ENCODE measurements around the gene FAM234A.

FAM234A gene

GRCh38 chr16:281660-282255 is 47.1 kb downstream of the FAM234A start:
- DNase-seq (ENCODE audit: low read depth, low spot score) = no peak

DNA sequence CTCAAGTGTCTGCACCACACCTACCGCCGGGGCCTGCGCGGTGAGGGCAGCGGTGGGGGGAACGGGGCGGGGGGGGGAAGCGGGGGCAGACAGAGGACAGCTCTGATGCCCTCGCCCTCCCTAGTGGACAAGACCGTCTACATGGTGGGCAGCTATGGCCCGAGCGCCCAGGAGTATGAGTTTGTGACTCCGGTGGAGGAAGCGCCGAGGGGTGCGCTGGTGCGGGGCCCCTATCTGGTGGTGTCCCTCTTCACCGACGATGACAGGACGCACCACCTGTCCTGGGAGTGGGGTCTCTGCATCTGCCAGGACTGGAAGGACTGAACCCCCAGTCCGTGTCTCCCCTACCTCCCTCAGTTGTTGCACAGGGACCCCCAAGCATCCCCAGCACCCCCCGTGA is 47.9 kb downstream of the FAM234A start:
- no peak for DNase-seq (ENCODE audit: low read depth, low spot score)

GRCh38 chr16:283033-283805 is 48.6 kb downstream of the FAM234A start, which contains the start of gene PDIA2:
Gene PDIA2 (plus strand): TSS chr16:283164. CDS start chr16:283170, 6 bp downstream.
- DNase-seq (ENCODE audit: low read depth, low spot score) = no peak

- no peak for DNase-seq (ENCODE audit: low read depth, low spot score)
Observed at GRCh38 chr16:284204-285120, 49.8 kb downstream of the FAM234A start.

DNA sequence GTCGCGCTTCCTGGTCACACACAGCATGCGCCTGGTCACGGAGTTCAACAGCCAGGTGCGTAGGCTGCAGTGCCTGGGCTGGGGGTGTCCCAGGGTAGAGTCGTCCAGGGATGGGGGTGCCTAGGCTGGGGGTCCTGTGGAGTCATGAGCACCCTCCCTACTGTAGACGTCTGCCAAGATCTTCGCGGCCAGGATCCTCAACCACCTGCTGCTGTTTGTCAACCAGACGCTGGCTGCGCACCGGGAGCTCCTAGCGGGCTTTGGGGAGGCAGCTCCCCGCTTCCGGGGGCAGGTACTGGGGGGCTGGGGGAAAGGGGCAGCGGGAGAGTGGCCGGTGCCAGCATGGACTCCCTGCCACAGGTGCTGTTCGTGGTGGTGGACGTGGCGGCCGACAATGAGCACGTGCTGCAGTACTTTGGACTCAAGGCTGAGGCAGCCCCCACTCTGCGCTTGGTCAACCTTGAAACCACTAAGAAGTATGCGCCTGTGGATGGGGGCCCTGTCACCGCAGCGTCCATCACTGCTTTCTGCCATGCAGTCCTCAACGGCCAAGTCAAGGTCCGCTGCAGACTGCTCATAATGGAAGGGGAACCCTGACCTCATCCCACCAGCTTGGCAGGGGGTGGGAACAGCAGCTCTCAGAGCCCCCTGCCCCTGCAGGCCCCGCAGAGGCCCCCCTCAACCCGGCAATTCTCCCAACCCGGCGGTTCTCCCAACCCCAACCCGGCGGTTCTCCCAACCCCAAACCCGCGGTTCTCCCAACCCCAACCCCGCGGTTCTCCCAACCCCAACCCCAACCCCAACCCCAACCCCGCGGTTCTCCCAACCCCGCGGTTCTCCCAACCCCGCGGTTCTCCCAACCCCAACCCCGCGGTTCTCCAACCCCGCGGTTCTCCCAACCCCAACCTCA is 50.8 kb downstream of the FAM234A start:
- no peak for DNase-seq (ENCODE audit: low read depth, low spot score)

DNA sequence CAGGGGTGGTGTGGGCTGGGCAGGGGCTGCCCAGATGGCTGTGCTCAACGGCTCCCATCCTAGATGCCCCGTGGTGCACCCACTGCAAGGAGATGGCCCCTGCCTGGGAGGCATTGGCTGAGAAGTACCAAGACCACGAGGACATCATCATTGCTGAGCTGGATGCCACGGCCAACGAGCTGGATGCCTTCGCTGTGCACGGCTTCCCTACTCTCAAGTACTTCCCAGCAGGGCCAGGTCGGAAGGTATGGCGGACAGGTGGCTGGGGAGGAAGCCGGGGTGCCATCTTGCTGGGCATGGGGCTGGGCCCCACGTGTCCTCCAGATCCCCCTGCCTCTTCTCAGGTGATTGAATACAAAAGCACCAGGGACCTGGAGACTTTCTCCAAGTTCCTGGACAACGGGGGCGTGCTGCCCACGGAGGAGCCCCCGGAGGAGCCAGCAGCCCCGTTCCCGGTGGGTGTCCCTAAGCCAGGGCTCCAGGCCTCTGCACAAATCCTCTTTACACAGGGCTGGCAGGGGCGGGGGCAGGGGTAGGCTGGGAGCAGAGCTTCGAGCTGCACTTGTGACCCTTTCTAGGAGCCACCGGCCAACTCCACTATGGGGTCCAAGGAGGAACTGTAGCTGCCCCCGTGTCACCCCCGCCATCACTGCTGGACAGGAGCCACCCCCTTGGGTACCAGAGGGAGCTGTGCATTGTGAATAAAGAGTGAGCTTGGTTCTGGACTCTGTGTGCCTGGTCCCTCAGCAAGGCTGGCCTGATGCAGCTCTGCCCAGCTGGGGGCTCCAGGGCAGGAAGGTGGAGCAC is 52.1 kb downstream of the FAM234A start:
- DNase-seq (ENCODE audit: low read depth, low spot score) = no peak

GRCh38 chr16:287298-287811 is 52.7 kb downstream of the FAM234A start:
- no peak for DNase-seq (ENCODE audit: low read depth, low spot score)

- DNase-seq (ENCODE audit: low read depth, low spot score) = no peak
Observed at GRCh38 chr16:287981-288920, 53.6 kb downstream of the FAM234A start.

- no peak for DNase-seq (ENCODE audit: low read depth, low spot score)
Observed at GRCh38 chr16:289395-289997, 54.9 kb downstream of the FAM234A start.

DNA sequence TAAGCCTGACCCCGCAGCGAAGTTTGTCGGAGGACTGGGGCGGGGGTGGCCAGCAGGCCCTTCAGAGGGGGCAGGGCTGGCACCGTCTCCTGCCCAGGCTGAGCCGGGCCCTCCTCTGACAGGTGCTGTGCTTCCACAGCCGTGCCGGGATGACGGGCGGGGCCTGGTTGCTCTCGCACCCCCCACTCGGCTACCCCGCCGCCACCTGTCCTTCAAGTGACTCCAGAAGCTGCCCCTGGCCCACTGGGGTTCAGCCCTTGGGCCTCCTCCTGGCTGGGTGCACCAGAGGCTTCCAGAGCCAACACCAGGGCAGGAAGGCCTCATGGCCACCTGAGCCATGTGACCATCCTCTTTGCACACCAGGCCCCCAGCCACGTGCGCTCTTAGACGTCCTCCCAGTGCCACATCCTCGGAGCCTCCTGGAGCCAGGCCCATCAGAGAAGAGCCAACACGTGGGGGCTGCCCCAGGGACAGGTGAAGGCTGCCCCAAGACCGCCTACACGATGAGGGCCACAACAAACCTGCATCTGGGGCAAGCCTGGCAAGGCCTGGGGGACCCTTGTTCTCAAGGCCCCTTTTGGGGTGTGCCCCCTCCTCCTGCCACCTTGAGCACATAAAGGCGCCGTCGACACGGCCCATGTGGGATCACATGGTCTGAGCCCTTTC is 55.5 kb downstream of the FAM234A start:
- no peak for DNase-seq (ENCODE audit: low read depth, low spot score)

DNA sequence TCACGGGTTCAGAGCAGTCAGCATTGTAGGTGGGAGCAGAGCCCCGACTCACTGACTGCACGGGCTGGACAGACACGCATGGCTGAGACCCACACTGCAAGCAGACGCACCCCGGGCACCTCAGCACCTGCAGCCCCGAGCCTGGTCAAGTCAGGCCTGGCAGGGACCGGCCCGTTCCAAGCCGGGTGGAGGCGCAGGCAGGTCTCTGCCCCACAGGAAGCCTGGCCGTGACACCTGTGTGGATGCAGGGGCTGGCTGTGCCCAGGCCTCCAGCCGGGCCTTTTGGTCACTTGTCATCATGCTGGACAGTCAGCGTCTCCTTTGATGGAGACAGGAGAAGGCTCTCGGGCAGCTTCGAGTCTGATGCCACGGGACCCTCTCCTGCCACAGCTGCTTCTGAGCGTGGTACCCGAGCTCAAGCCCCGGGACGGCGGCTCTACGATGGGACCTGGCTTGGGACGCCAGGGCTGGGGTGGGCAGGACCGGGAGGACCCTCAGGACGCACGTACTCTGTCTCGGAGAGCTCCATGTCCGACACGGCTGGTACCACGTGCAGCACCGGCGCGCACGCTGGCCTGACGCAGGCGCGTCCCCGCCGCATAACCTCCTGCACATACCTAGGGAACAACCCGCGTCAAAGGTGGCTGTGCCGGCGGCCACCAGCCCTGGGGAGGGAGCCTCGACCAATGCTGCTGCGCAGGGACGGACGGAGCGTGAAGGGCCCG is 56.2 kb downstream of the FAM234A start:
- no peak for DNase-seq (ENCODE audit: low read depth, low spot score)

- no peak for DNase-seq (ENCODE audit: low read depth, low spot score)
Observed at GRCh38 chr16:291539-291938, 56.9 kb downstream of the FAM234A start.

DNA sequence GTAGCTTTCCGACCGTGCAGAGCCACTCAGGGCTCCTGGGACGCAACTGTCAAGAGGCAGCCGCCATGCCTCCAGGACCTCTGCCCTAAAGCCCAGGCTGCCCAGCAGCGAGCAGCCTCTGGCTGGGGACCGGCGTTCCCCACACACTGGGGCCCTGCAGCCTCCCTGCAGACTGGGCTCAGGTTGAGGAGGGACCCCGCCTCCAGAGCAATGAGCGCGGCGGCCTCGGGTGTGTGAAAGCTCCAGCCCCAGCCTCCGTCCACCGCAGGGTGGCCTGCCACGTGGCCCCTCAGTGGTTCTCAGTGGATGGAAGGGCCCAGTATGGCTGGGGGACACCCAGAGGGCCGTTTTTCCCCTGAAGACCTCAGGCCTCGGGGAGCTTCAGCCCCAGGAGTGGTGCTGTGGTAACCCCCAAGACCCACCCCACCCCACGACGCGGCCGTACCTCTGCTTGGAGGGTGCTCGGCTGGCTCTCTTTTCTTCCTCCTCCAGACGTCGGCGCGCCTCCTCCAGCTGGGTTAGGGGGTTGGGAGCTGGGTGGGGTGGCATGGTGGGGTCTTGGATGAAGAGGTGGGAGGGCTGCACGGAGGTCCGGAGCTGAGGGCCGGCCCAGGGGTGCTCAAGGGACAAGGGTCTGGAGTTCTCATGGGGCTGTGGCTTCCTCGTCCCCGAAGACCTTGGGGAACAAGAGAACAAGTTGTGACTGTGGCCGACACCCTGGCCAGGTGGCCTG is 58.6 kb downstream of the FAM234A start:
- no peak for DNase-seq (ENCODE audit: low read depth, low spot score)

- no peak for DNase-seq (ENCODE audit: low read depth, low spot score)
Observed at GRCh38 chr16:296276-296675, 61.7 kb downstream of the FAM234A start.

DNA sequence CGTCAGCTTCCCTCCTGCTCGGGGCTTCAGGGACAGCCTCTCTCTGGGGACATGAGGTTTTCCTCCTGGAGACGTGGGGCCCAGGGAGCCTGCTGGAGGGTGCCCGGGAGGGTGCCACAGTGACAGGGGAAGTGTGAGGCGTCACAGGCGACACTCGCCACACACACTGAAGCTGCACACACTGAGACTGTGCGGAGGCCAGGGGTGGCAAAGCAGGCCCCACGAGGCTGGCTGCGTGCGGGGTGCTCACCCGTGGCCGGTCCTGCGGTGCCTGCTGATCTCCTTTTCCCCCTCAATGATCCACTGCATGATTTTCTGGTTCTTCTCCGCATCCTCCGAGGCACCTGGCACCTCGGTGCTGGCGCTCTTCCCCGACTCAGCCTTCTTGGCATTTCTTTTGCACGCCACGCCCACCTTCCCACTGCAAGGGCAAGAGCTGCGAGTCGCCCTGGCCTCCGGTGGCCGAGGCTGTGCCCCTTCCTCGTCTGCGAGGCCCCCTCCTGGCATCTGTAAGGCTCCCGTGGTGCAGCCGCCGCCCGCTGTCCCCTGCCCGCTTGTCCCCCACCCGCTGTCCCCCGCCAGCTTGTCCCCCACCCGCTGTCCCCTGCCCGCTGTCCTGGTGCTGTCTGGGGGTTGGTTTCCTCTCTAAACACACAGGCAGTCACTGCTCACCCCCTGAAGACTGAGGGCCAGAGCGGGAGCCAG is 62.3 kb downstream of the FAM234A start:
- no peak for DNase-seq (ENCODE audit: low read depth, low spot score)

DNA sequence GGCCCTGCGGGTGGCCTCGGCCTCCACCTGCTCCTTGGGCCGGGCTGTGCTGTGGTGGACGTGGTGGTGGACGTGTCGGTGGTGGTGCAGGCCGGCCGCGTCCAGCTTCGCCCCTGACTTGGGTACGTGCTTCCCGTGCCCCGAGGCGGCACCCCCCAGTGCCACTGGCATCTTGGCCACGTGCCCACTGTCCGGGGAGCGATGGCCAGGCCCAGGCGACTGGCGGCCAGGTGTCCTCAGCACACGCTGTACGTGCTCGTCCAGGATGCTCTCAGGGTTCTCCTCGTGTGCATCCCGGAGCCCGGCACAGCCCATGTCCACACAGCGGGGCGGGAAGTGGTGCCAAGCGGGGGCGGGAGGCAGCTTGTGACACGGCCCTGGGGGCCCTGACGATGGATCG is 63.2 kb downstream of the FAM234A start:
- no peak for DNase-seq (ENCODE audit: low read depth, low spot score)

Data from activated naive CD8-positive, alpha-beta T cell treated with anti-CD3 and anti-CD28 coated beads, Interleukin-2, amount 50 U/mL, for 16 hours (primary cell).